HG03521 (cell line): ENCODE data around the gene TCF7L2.

ENCODE experiments used
- ATAC-seq: cut with Tn5 transposase; IDR thresholded peaks from one replicate; pipeline ENCODE4 v1.9.1; 2021; ENCODE audit warnings: mild to moderate bottlenecking, moderate library complexity; ENCODE audit not compliant: unreplicated experiment

TCF7L2 gene

GRCh38 chr10:113020838-113021237 lies 70.8 kb downstream of the TCF7L2 start:
- ATAC-seq: no peak

- ATAC-seq: no peak
Observed at GRCh38 chr10:113021268-113022040, 71.4 kb downstream of the TCF7L2 start.

GRCh38 chr10:113022265-113022664 lies 72.2 kb downstream of the TCF7L2 start:
- no peak for ATAC-seq

- ATAC-seq: no peak
Observed at GRCh38 chr10:113023017-113023416, 73.0 kb downstream of the TCF7L2 start.

- ATAC-seq: no peak
Observed at GRCh38 chr10:113024930-113025329, 74.9 kb downstream of the TCF7L2 start.

- ATAC-seq: no peak
Observed at GRCh38 chr10:113025487-113025886, 75.4 kb downstream of the TCF7L2 start.

- ATAC-seq: no peak
Observed at GRCh38 chr10:113026679-113027078, 76.6 kb downstream of the TCF7L2 start.

GRCh38 chr10:113027230-113027573 lies 77.2 kb downstream of the TCF7L2 start:
- ATAC-seq: no peak

- no peak for ATAC-seq
Observed at GRCh38 chr10:113027574-113028455, 77.8 kb downstream of the TCF7L2 start.

GRCh38 chr10:113028456-113029440 lies 78.7 kb downstream of the TCF7L2 start:
- no peak for ATAC-seq

GRCh38 chr10:113030453-113030852 lies 80.4 kb downstream of the TCF7L2 start:
- ATAC-seq: no peak

- no peak for ATAC-seq
Observed at GRCh38 chr10:113031147-113031546, 81.1 kb downstream of the TCF7L2 start.

- ATAC-seq: no peak
Observed at GRCh38 chr10:113033991-113034390, 83.9 kb downstream of the TCF7L2 start.

GRCh38 chr10:113035732-113036312 lies 85.8 kb downstream of the TCF7L2 start:
- ATAC-seq: no peak

- ATAC-seq: no peak
Observed at GRCh38 chr10:113036619-113037018, 86.6 kb downstream of the TCF7L2 start.

- no peak for ATAC-seq
Observed at GRCh38 chr10:113037218-113037617, 87.2 kb downstream of the TCF7L2 start.

GRCh38 chr10:113038183-113038582 lies 88.1 kb downstream of the TCF7L2 start:
- ATAC-seq: no peak

GRCh38 chr10:113038985-113039384 lies 88.9 kb downstream of the TCF7L2 start:
- no peak for ATAC-seq

- no peak for ATAC-seq
Observed at GRCh38 chr10:113041324-113041723, 91.3 kb downstream of the TCF7L2 start.
